OCI-LY7 (cell line): ENCODE results near the gene ELAVL2.

Experiments
- CTCF ChIP-seq: fragments of 200-600 bp; sonication (generic); conservative IDR thresholded peaks from 2 replicates; pipeline ENCODE4 v1.5.1; 2014; ENCODE audit warnings: mild to moderate bottlenecking, antibody characterized with exemption, low read length, moderate library complexity, mixed read lengths
- EZH2phosphoT487 ChIP-seq: fragments of 200-600 bp; sonication (generic); IDR thresholded peaks from 2 replicates; pipeline ENCODE4 v1.6.1; 2018; ENCODE audit warnings: low read depth, borderline replicate concordance, mild to moderate bottlenecking, mixed run types, antibody characterized with exemption, low read length, moderate library complexity, mixed read lengths

- TF ChIP-seq CTCF (no peak), EZH2phosphoT487 (no peak)
Observed at GRCh38 chr9:23736293-23736692, 89.7 kb downstream of the ELAVL2 start.
